A673 (cell line): Measurements from ENCODE around the gene SERPINA10. TPM values are rescaled to one million over a fixed set of nuclear protein-coding genes. Genes with fewer than 3 reads are reported as not detected.

ENCODE experiments used
- BruUV-seq: library from RNA; stranded (reverse); fragments of 400-500 nt; replicated peaks from 2 replicates; lab custom pipeline; 2021; lab: Mats Ljungman, UMichigan
- CTCF ChIA-PET: fragments of 300-600 bp; sonication (Branson Sonifier 250); formaldehyde crosslinking; loops from one replicate; lab custom pipeline; 2022; ENCODE audit warnings: antibody characterized with exemption; lab: Charles Lee
- POLR2A ChIA-PET: fragments of 300-600 bp; sonication (Branson Sonifier 250); formaldehyde crosslinking; loops from one replicate; lab custom pipeline; 2022; ENCODE audit warnings: antibody characterized with exemption; ENCODE audit not compliant: low non-redundant PET; lab: Charles Lee
- DNase-seq: peaks from one replicate; pipeline ENCODE4 v3.0.0-alpha.2; 2015; ENCODE audit warnings: low spot score
- H3K27ac ChIP-seq: fragments of 200-600 bp; sonication (generic); 2 replicates; pipeline ENCODE4 v1.5.1; 2016; ENCODE audit warnings: mixed run types, low read depth, mild to moderate bottlenecking, mixed read lengths, antibody characterized with exemption, low read length; ENCODE audit not compliant: poor library complexity, severe bottlenecking
- H3K27me3 ChIP-seq: fragments of 200-600 bp; sonication (generic); replicated peaks from 2 replicates; pipeline ENCODE4 v1.6.1; 2017; ENCODE audit warnings: mixed run types, low read depth, mild to moderate bottlenecking, mixed read lengths, antibody characterized with exemption, low read length; ENCODE audit not compliant: insufficient read depth, poor library complexity
- H3K36me3 ChIP-seq: fragments of 200-600 bp; sonication (generic); 2 replicates; pipeline ENCODE4 v1.6.1; 2016; ENCODE audit warnings: mixed run types, mild to moderate bottlenecking, mixed read lengths, antibody characterized with exemption, low read length; ENCODE audit not compliant: insufficient read depth, poor library complexity, severe bottlenecking
- H3K4me1 ChIP-seq: fragments of 200-600 bp; sonication (generic); 2 replicates; pipeline ENCODE4 v1.6.1; 2017; ENCODE audit warnings: mixed run types, mild to moderate bottlenecking, mixed read lengths, antibody characterized with exemption, low read length; ENCODE audit not compliant: insufficient read depth, poor library complexity, severe bottlenecking
- H3K4me3 ChIP-seq: fragments of 200-600 bp; sonication (generic); 2 replicates; pipeline ENCODE4 v1.5.1; 2016; ENCODE audit warnings: low read depth, mixed run types, mild to moderate bottlenecking, mixed read lengths, low read length; ENCODE audit not compliant: poor library complexity, severe bottlenecking
- H3K9me3 ChIP-seq: fragments of 200-600 bp; sonication (generic); 2 replicates; pipeline ENCODE4 v1.6.1; 2016; ENCODE audit warnings: mixed run types, low read depth, mild to moderate bottlenecking, mixed read lengths, antibody characterized with exemption, low read length; ENCODE audit not compliant: poor library complexity, severe bottlenecking
- EZH2 ChIP-seq: fragments of 200-600 bp; sonication (generic); IDR thresholded peaks from 2 replicates; pipeline ENCODE4 v1.6.1; 2017; ENCODE audit warnings: borderline replicate concordance, low read depth, mild to moderate bottlenecking, mixed read lengths, antibody characterized with exemption, low read length; ENCODE audit not compliant: poor library complexity, severe bottlenecking
- intact Hi-C: fragments of 100-400 bp; cut with micrococcal nuclease; formaldehyde crosslinking; loops from one replicate; pipeline ENCODE4 v1.10.0; 2022; ENCODE audit not compliant: unreplicated experiment
- total RNA-seq: library from RNA; stranded (reverse); gene quantifications from 2 replicates; pipeline ENCODE4 v1.2.3, GENCODE V29; 2021
- TF ChIP-seq, protein P1 (sequence below): fragments of 300-800, 200-600 bp; sonication (generic); conservative IDR thresholded peaks from 2 replicates; pipeline ENCODE4 v1.5.1; 2017; ENCODE audit warnings: low read depth, mild to moderate bottlenecking, antibody characterized with exemption, low read length, moderate library complexity, mixed read lengths

The SERPINA10 gene
- total RNA-seq, 1 experiment from 2014 or later, result not detected

DNA sequence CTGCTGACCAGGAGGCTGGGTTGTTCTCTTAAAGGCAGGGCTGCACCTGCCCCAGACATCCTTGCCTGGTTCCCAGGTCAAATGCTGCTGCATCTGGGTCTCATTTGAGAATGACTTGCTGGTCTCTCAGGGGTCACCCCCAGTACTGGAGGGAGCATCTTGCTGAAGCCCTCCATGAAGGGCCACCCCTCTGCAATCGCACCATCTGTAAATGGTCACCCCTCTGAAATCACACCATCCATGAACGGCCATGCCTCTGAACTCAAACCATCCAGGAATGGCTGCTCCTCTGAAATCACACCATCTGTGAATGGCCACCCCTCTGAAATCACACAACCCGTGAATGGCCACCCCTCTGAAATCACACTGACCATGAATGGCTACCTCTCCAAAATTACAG, 37.4 kb upstream of the SERPINA10 start:
- ChIA-PET POLR2A (no interaction called here), CTCF (no interaction called here)
- intact Hi-C loops, result no loop called here
- Histone ChIP-seq H3K4me1 (no peaks in the 10 kb centered on the region), H3K4me3 (no peak overlapping the region), H3K36me3 (no peaks in the 10 kb centered on the region), H3K27ac (no peak overlapping the region), H3K9me3 (no peaks in the 10 kb centered on the region), H3K27me3 (no peaks in the 10 kb centered on the region)
- BruUV-seq, result no TSS peak
- DNase-seq, result no peak
- TF ChIP-seq, protein P1, sequence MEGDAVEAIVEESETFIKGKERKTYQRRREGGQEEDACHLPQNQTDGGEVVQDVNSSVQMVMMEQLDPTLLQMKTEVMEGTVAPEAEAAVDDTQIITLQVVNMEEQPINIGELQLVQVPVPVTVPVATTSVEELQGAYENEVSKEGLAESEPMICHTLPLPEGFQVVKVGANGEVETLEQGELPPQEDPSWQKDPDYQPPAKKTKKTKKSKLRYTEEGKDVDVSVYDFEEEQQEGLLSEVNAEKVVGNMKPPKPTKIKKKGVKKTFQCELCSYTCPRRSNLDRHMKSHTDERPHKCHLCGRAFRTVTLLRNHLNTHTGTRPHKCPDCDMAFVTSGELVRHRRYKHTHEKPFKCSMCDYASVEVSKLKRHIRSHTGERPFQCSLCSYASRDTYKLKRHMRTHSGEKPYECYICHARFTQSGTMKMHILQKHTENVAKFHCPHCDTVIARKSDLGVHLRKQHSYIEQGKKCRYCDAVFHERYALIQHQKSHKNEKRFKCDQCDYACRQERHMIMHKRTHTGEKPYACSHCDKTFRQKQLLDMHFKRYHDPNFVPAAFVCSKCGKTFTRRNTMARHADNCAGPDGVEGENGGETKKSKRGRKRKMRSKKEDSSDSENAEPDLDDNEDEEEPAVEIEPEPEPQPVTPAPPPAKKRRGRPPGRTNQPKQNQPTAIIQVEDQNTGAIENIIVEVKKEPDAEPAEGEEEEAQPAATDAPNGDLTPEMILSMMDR, result no peak
- TF ChIP-seq EZH2, result no peak

DNA sequence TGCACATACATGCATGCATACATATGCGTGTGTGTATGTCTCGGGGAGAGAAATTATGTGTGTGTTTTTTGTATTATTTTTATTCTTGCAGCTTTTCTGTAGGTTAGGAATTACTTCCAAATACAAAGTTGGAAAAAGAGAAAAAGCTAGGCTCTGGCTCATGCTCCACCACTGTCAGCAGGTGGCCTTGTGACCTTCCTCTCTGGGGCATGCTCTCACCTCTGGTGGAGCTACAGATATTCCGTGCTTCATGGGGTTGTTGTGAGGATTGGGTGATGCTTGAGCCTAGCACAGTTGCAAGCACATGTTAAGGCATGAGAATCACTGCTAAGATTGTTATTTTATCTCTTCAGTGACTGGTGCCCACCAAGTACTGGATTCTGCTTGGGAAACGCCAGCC, 36.8 kb upstream of the SERPINA10 start:
- BruUV-seq, result no TSS peak
- POLR2A ChIA-PET, result no interaction called here
- no peak for DNase-seq

DNA sequence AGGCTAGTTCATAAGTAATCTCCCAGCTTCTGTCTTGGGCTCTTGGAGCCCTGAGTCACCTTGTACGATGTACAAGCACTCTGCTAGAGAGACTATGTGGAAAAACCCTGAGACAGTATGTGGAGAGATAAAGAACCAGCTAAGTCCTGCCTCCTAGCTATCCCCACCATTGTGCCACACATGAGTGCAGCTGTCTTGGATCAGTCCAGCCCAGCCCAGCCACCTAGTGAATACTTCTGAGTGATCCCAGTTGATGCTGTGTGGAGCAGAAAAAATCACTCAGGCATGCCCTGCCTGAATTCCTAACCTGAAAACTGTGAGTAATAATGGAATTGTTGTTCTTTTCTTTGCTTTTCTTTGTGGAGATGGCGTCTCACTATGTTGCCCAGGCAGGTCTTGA, 35.1 kb upstream of the SERPINA10 start:
- Histone ChIP-seq H3K4me1 (no peaks in the 10 kb centered on the region), H3K27ac (no peak overlapping the region), H3K27me3 (no peaks in the 10 kb centered on the region), H3K36me3 (no peaks in the 10 kb centered on the region), H3K4me3 (no peak overlapping the region), H3K9me3 (no peaks in the 10 kb centered on the region)
- POLR2A ChIA-PET, result no interaction called here
- DNase-seq, result no peak
- no TSS peak for BruUV-seq
- intact Hi-C loops, result no loop called here
- CTCF ChIA-PET, result no interaction called here
- no peak for TF ChIP-seq EZH2
- TF ChIP-seq, protein P1, result no peak

More for the DNA sequence above, 36.8 kb upstream of the SERPINA10 start:
- H3K27me3 ChIP-seq, result no peaks in the 10 kb centered on the region
- no peak overlapping the region for H3K4me3 ChIP-seq
- no peaks in the 10 kb centered on the region for H3K9me3 ChIP-seq
- H3K4me1 ChIP-seq, result no peaks in the 10 kb centered on the region
- CTCF ChIA-PET, result no interaction called here
- intact Hi-C loops, result no loop called here
- TF ChIP-seq, protein P1, result no peak
- no peak for TF ChIP-seq EZH2
- H3K36me3 ChIP-seq, result no peaks in the 10 kb centered on the region
- no peak overlapping the region for H3K27ac ChIP-seq
